Endothelial cell of umbilical vein (primary cell): ENCODE results near the gene METTL25. TPM values are rescaled to one million over a fixed set of nuclear protein-coding genes. Genes with fewer than 3 reads are reported as not detected.

Experiments
- BruUV-seq: library from RNA; stranded (reverse); fragments of 400-500 nt; replicated peaks from 2 replicates; lab custom pipeline; 2021; lab: Mats Ljungman, UMichigan
- CTCF ChIA-PET: fragments of 300-600, 350-600 bp; sonication (Branson Sonifier 250); formaldehyde crosslinking; loops from one replicate; lab custom pipeline; 2021; ENCODE audit warnings: antibody characterized with exemption, inconsistent platforms; lab: Charles Lee
- POLR2A ChIA-PET: fragments of 300-600, 350-600 bp; sonication (Branson Sonifier 250); formaldehyde crosslinking; loops from one replicate; lab custom pipeline; 2021; ENCODE audit warnings: antibody characterized with exemption, inconsistent platforms; lab: Charles Lee
- DNase-seq: peaks from one replicate; pipeline ENCODE4 v3.0.0-alpha.2; 2011; ENCODE audit warnings: low read depth, low spot score
- FAIRE-seq: peaks from 2 replicates; lab custom pipeline; 2011; peaks lifted over from hg19 to GRCh38; lab: Jason Lieb, UNC
- H2AFZ ChIP-seq: 2 replicates; pipeline ENCODE4 v1.6.0; 2012; ENCODE audit warnings: low read depth, low read length, control low read depth, inconsistent platforms
- H3K27ac ChIP-seq: 2 replicates; pipeline ENCODE4 v1.5.1; 2011; ENCODE audit warnings: low read depth, mild to moderate bottlenecking, control low read depth, low read length, moderate library complexity; ENCODE audit not compliant: insufficient read depth
- H3K27me3 ChIP-seq, 2 experiments: 2 replicates each; pipeline versions ENCODE4 v1.6.0 to v1.6.1; 2011; ENCODE audit warnings: low read length in 2 of 2, mixed read lengths in 1 of 2; ENCODE audit not compliant: control insufficient read depth in 2 of 2, insufficient read depth in 2 of 2
- H3K36me3 ChIP-seq, 2 experiments: 2 replicates in 1 of 2; 3 replicates in 1 of 2; pipeline ENCODE4 v1.5.1; 2011; ENCODE audit warnings: low read length in 2 of 2, mild to moderate bottlenecking in 1 of 2, moderate library complexity in 1 of 2; ENCODE audit not compliant: control insufficient read depth in 2 of 2, insufficient read depth in 2 of 2; ENCODE audit errors: extremely low read depth in 1 of 2
- H3K4me1 ChIP-seq: 3 replicates; pipeline ENCODE4 v1.5.1; 2011; ENCODE audit warnings: mild to moderate bottlenecking, low read length; ENCODE audit not compliant: control insufficient read depth, insufficient read depth; ENCODE audit errors: extremely low read depth
- H3K4me2 ChIP-seq: 2 replicates; pipeline ENCODE4 v1.6.1; 2011; ENCODE audit warnings: low read length, control low read depth, mixed read lengths; ENCODE audit not compliant: insufficient read depth
- H3K4me3 ChIP-seq, 3 experiments: fragments of 200-600 bp in 1 of 3; sonication (generic), shearing (Covaris generic) in 1 of 3; replicated peaks in 1 of 3; 2 replicates each; pipeline ENCODE4 v1.5.1; 2011 to 2016; ENCODE audit warnings: control low read depth in 3 of 3, low read length in 3 of 3, mild to moderate bottlenecking in 2 of 3, inconsistent platforms in 1 of 3, low read depth in 1 of 3, moderate library complexity in 1 of 3; ENCODE audit not compliant: insufficient read depth in 1 of 3
- H3K79me2 ChIP-seq: 2 replicates; pipeline ENCODE4 v1.6.0; 2012; ENCODE audit warnings: low read length, inconsistent platforms; ENCODE audit not compliant: control insufficient read depth, insufficient read depth
- H3K9ac ChIP-seq: replicated peaks from 2 replicates; pipeline ENCODE3; 2011; ENCODE audit warnings: low read length, control low read depth; ENCODE audit not compliant: insufficient read depth; ENCODE audit errors: extremely low read depth
- H3K9me1 ChIP-seq: replicated peaks from 3 replicates; pipeline ENCODE4 v1.6.0; 2011; ENCODE audit warnings: mild to moderate bottlenecking, low read length; ENCODE audit not compliant: control insufficient read depth, insufficient read depth; ENCODE audit errors: extremely low read depth
- H3K9me3 ChIP-seq: replicated peaks from 2 replicates; pipeline ENCODE4 v1.5.1; 2012; ENCODE audit warnings: low read length, inconsistent platforms; ENCODE audit not compliant: control insufficient read depth, insufficient read depth
- H4K20me1 ChIP-seq: replicated peaks from 2 replicates; pipeline ENCODE3; 2011; ENCODE audit warnings: mild to moderate bottlenecking, low read length; ENCODE audit not compliant: control insufficient read depth, insufficient read depth; ENCODE audit errors: extremely low read depth
- EZH2 ChIP-seq: IDR thresholded peaks from 2 replicates; pipeline ENCODE4 v1.6.1; 2012; ENCODE audit warnings: borderline replicate concordance, low read depth, mild to moderate bottlenecking, moderate library complexity, low read length, inconsistent platforms; ENCODE audit not compliant: severe bottlenecking
- FOS ChIP-seq: IDR thresholded peaks from 2 replicates; pipeline ENCODE4 v1.6.1; 2011; ENCODE audit warnings: mild to moderate bottlenecking, low read length, moderate library complexity, borderline replicate concordance; ENCODE audit not compliant: insufficient read depth
- GATA2 ChIP-seq: IDR thresholded peaks from 2 replicates; pipeline ENCODE4 v1.7.0; 2011; ENCODE audit warnings: low read depth, mild to moderate bottlenecking, moderate library complexity, mixed read lengths, low read length; ENCODE audit not compliant: insufficient read length, insufficient read depth
- JUN ChIP-seq: IDR thresholded peaks from 2 replicates; pipeline ENCODE4 v1.6.1; 2011; ENCODE audit warnings: borderline replicate concordance, low read depth; ENCODE audit not compliant: insufficient read length, insufficient read depth
- MYC ChIP-seq: IDR thresholded peaks from one replicate; pipeline ENCODE4 v1.6.1; 2011; ENCODE audit warnings: mild to moderate bottlenecking, low read depth, low read length
- POLR2A ChIP-seq: IDR thresholded peaks from 2 replicates; pipeline ENCODE4 v1.6.1; 2012; ENCODE audit warnings: low read depth, mild to moderate bottlenecking, control low read depth, low read length
- POLR2AphosphoS5 ChIP-seq: IDR thresholded peaks from 2 replicates; pipeline ENCODE4 v1.6.1; 2012; ENCODE audit warnings: low read depth, mild to moderate bottlenecking, control low read depth, low read length, moderate library complexity; ENCODE audit not compliant: insufficient read depth
- dilution Hi-C: fragments of 300-500 bp; cut with MboI; formaldehyde crosslinking; loops from one replicate; pipeline ENCODE4 v1.15.0; 2019; ENCODE audit warnings: low sequenced_read_pairs; ENCODE audit not compliant: extremely low pct_ligation_motif_present
- intact Hi-C: fragments of 100-400 bp; cut with micrococcal nuclease; formaldehyde crosslinking; loops from one replicate; pipeline ENCODE4 v1.10.0; 2022
- polyA plus RNA-seq, 4 experiments: library from polyadenylated mRNA; depleted of rRNA in 3 of 4; stranded (reverse) in 3 of 4; unstranded in 1 of 4; fragments of >200 nt; gene quantifications; 2 replicates each; pipeline versions ENCODE4 v1.2.1 to v1.2.3, GENCODE V29; 2011 to 2012; ENCODE audit warnings: missing spikeins in 1 of 4
- total RNA-seq: library from RNA; stranded (reverse); gene quantifications from 2 replicates; pipeline ENCODE4 v1.2.3, GENCODE V29; 2021
- TF ChIP-seq, protein P1 (sequence below), 2 donors: IDR thresholded peaks; 1 replicate in 1 of 2; 2 replicates in 1 of 2; pipeline ENCODE4 v1.5.1; 2011; ENCODE audit warnings: low read length in 2 of 2, mild to moderate bottlenecking in 2 of 2, moderate library complexity in 2 of 2, control low read depth in 1 of 2, inconsistent platforms in 1 of 2, low read depth in 1 of 2; ENCODE audit not compliant: insufficient read depth in 1 of 2; ENCODE audit errors: extremely low read depth in 1 of 2
- TF ChIP-seq, protein P2 (sequence below): IDR thresholded peaks from 2 replicates; pipeline ENCODE4 v1.6.1; 2011; ENCODE audit not compliant: insufficient read depth, insufficient read length

METTL25 gene
- total and polyA plus RNA-seq, 2 donors (not counting 3 experiments of a cell fraction or from before 2014, with no cell fraction given): 6.5 to 8.5 TPM

DNA sequence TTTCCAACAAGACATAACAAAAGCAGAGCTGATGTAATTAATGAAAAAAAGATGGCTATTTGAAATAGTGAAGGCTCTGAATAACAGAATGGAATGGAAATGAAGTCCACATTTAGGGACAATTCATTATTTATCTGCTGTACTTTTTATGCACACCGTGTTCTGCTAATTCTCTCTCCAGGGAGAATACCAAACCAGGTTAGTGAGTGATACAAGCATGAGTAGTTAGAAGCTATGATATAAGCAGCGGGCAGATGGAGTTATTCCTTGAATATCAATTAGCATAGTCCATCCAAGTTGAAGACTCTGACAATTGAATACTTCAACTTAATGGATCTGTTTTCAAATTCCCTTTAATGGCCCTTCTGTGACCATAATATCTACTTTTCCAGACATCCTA lies 166.3 kb downstream of the METTL25 start:
- no TSS peak for BruUV-seq
- Histone ChIP-seq H3K9ac (no peak overlapping the region), H3K4me1 (no peaks in the 10 kb centered on the region), H3K79me2 (no peaks in the 10 kb centered on the region), H3K9me3 (no peaks in the 10 kb centered on the region), H3K4me3 (no peak overlapping the region), H2AFZ (no peak overlapping the region), H3K9me1 (no peaks in the 10 kb centered on the region), H3K4me2 (no peak overlapping the region), H3K27me3 (no peaks in the 10 kb centered on the region), H3K36me3 (no peaks in the 10 kb centered on the region), H4K20me1 (no peaks in the 10 kb centered on the region), H3K27ac (no peak overlapping the region)
- ChIA-PET CTCF (interaction anchor here (0.6 to 3.6 kb wide), 7 partner anchors 9 to 1979 kb away, joined by 3 to 13 read pairs (median 3); no protein-coding TSS in a partner anchor), POLR2A (no interaction called here)
- no peak for FAIRE-seq
- intact Hi-C loops (no loop called here), dilution Hi-C loops (no loop called here)
- TF ChIP-seq, protein P1, sequence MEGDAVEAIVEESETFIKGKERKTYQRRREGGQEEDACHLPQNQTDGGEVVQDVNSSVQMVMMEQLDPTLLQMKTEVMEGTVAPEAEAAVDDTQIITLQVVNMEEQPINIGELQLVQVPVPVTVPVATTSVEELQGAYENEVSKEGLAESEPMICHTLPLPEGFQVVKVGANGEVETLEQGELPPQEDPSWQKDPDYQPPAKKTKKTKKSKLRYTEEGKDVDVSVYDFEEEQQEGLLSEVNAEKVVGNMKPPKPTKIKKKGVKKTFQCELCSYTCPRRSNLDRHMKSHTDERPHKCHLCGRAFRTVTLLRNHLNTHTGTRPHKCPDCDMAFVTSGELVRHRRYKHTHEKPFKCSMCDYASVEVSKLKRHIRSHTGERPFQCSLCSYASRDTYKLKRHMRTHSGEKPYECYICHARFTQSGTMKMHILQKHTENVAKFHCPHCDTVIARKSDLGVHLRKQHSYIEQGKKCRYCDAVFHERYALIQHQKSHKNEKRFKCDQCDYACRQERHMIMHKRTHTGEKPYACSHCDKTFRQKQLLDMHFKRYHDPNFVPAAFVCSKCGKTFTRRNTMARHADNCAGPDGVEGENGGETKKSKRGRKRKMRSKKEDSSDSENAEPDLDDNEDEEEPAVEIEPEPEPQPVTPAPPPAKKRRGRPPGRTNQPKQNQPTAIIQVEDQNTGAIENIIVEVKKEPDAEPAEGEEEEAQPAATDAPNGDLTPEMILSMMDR (IDR thresholded peaks at IDR 0.05; ENCODE audit: extremely low read depth in 1 of 2, insufficient read depth in 1 of 2, low read depth in 1 of 2, low read length in 2 of 2): no peak
- TF ChIP-seq GATA2: no peak
- no peak for TF ChIP-seq JUN
- TF ChIP-seq FOS: no peak
- TF ChIP-seq POLR2A: no peak
- TF ChIP-seq POLR2AphosphoS5: no peak
- TF ChIP-seq MYC: no peak
- no peak for TF ChIP-seq EZH2
- TF ChIP-seq, protein P2, sequence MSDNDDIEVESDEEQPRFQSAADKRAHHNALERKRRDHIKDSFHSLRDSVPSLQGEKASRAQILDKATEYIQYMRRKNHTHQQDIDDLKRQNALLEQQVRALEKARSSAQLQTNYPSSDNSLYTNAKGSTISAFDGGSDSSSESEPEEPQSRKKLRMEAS: no peak
- no peak for DNase-seq
